D341Med (cell line): ENCODE results near the gene TMPO.
"Not testable (repeated sequence)": the region's sequence is repeated elsewhere in the genome, so short reads cannot be mapped to it uniquely, and the experiment has no call there.

Experiments used
- DNase-seq: peaks from one replicate; pipeline ENCODE4 v3.0.0; 2012; ENCODE audit warnings: low spot score

TMPO gene, protein sequence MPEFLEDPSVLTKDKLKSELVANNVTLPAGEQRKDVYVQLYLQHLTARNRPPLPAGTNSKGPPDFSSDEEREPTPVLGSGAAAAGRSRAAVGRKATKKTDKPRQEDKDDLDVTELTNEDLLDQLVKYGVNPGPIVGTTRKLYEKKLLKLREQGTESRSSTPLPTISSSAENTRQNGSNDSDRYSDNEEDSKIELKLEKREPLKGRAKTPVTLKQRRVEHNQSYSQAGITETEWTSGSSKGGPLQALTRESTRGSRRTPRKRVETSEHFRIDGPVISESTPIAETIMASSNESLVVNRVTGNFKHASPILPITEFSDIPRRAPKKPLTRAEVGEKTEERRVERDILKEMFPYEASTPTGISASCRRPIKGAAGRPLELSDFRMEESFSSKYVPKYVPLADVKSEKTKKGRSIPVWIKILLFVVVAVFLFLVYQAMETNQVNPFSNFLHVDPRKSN

DNA sequence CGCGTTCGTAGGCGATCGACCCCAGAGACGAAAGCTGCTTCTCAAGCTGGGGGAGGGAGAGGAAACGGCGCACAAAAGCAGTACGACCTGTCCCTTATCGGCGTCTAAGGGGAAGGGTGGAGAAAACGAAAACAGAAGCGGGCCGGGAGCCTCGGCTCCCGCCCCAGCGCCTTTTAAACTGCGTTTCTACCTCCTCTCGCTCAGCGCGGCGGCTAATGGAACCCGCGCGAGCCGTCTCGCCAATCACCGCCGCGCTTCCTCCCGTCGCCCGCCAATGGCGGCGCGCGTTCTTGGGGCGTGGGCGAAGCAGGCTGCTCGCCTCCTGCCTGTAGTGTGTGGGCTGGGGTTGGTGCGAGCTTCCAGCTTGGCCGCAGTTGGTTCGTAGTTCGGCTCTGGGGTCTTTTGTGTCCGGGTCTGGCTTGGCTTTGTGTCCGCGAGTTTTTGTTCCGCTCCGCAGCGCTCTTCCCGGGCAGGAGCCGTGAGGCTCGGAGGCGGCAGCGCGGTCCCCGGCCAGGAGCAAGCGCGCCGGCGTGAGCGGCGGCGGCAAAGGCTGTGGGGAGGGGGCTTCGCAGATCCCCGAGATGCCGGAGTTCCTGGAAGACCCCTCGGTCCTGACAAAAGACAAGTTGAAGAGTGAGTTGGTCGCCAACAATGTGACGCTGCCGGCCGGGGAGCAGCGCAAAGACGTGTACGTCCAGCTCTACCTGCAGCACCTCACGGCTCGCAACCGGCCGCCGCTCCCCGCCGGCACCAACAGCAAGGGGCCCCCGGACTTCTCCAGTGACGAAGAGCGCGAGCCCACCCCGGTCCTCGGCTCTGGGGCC, at the start of gene TMPO:
TMPO (plus strand) TSS at position 304 of the 824 bp plus-strand sequence; CDS start at position 582, 278 bp downstream.
- DNase-seq: peak; percentile 98

DNA sequence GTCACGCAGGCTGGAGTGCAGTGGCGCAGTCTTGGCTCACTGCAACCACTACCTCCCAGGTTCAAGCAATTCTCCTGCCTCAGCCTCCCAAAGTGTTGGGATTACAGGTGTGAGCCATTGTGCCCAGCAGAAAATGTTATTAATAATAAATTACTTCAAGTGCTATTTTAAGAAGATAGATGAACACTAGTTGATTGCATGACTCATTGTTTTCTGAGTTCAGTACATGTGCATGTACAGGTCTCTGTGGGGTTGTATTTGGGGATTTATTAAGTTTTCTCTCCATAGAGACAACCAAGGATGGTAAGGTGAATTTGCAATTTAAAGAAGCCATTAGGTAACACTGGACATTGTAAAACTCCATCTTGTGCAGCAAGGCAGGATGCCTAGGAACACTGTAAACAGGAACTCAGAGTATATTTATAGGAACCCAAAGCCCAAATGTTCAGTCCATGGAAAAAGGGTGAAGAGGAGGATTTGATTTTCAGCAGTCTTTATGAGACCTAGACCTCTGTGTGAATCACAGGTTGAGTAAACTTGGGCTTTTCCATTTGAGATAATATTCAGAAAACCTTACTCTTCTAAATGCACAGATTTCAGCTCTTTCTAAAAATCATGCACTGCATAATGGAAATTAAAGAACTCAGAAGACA, 49.3 kb upstream of the TMPO start:
- DNase-seq: no peak

DNA sequence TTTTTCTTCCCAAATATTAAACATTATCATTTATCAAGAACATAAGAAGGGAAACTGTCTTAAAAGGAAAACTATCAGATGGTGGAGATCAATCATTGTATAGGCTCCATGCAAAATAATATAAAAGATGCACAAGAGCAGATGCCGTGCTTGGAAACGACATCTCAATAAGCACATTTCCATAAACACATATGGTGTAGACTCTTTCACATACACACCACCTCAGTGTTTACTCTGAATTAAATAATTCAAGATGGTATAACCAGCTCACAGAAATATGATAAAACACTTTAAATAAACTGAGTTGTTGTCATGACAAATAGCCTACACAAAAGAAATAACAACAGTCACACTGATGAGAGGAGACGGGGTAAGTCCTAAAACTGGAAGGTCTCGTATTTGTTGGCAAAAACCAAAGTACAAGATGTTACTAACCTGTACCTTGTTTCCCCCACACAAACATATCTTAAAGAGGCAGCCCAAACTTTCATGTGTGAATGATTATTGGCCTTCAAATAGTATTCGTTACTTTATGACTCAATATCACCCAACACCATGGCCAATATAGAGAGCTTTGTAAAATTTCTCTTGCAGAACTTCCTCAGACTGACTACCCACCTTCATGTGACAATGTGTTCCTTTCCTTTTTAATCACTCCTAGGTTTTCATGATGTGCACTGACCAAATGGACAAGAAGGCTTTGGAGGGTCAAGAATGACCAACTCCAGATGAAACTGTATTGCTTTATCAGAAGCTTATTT, 48.6 kb upstream of the TMPO start:
- DNase-seq: no peak

DNA sequence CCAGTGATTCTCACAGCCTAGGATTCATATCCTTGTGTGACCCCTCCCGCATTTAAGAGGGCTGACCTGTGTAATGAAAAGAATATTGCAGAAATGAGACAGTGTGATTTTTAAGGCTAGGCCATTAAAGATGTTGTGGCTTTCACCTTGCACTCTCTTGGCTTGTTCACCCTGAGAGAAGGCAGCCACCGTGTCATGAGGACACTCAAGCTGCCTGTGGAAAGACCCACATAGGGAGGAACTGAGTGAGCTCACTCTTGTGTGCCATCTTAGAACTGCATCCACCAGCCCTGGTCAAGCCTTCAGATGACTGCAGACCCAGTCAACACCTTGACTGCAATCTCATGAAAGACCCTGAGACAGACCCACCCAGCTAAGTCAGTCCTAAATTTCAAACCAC, 46.3 kb upstream of the TMPO start:
- DNase-seq: no peak

DNA sequence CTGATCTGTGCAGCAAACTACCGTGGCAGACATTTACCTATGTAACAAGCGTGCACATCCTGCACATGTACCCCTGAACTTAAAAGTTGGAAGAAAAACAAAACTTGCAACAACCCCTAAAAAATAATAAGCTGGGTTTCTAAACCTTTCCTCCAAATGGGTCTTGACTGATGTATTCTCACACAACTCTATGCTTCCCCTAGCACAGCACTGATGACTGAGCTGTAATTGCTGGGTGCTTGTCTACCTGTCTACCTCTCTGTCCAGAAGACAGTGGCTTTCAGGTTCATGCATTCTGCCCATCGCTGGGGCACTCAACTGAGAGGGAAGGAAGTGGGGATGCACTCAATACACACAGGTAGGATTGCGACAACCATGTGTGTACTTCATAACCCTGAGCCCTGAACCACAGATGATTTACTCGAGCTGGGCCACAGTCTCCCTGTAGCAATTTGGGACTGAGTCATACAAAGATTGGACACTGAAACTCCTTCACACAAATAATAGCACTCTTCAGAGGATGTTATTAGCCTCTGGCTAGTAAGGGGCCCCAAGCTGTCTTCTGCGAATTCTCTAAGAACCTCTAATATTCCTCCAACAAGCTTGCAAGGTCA, 44.8 kb upstream of the TMPO start:
- DNase-seq: no peak

DNA sequence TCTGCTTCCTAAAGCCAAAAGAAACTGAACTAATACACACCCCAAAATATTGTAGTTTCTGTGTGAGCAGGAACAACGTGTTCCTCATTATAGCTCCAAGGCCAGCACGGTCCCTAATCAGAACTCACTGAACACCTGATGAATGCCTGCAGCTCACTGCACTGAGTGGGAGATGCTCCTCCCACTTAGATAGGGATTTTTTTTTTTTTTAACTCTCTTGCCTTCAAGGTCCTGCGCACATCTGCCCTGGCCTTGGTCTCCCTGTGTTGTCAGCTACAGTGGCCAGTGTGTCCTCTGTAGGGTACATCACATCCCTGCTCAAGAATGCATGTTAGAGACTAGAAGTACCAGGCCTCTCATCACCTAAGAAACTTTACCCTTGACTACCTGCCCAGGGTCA, 44.3 kb upstream of the TMPO start:
- DNase-seq: no peak

DNA sequence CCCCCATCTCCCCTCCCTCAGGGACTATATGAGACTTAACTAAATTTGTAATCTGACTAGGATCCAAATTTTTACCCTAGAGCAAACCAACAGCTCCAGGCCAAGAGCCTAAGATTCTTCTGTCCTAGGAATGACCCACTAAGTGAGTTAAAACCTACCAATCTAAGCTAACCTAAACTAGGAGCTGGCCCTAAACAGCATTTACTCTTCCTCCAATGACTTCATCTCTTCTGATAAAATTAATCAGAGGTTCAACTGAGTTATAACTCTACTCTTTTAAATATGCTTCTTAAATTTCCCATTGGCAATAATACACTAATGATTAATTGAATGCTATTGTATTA, 39.9 kb upstream of the TMPO start:
- DNase-seq: no peak

DNA sequence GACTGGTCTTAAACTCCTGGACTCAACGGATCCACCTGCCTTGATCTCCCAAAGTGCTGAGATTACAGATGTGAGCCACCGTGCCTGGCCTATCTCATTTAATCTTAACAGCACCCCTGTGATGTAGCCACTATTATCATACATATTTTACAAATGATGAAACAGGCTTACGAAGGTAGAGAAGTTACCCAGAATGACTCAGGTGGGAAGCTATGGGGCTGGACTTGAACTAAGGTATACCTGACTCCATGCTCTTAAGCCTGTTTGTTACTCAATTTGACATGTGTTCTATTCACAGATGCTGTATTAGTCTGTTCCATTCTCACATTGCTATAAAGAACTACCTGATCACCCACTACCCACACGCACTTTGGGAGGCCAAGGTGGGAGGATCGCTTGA, 36.8 kb upstream of the TMPO start:
- DNase-seq: no peak

DNA sequence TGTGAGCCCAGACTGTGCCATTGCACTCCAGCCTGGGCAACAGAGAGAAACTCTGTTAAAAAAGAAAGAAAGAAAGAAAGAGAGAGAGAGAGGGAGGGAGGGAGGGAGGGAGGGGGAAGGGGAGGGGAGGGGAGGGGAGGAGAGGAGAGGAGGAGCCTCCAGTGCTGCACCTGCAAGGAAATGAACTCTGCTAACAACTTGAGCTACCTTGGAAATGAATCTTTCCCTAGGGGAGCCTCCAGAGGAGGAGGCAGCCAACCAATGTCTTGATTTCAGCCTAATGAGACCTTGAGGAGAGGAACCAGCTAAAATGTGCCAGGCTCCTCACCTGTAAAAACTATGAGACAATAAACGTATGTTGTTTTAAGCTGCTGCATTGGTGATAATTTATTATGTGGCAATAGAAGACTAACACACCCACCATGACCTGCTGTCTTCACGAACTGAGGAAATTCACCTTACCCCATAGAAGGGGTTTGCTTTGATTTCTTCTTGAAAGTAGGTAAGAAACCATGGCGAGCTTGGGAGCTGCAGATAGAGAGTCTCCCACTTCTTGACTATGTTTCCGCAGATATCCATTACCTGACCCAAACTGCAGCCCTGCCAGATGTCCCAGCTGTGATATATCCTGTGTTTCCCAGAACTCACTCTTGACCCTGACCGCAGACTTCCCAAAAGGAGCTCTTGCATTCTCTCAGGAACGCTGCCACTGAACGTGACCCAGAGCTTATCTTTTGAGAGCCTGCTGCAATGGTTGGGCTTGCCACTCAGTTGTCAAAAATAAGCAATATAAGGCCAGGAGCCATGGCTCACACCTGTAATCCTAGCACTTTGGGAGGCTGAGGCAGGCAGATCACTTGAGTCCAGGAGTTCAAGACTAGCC, 31.5 kb upstream of the TMPO start:
- DNase-seq: no peak

DNA sequence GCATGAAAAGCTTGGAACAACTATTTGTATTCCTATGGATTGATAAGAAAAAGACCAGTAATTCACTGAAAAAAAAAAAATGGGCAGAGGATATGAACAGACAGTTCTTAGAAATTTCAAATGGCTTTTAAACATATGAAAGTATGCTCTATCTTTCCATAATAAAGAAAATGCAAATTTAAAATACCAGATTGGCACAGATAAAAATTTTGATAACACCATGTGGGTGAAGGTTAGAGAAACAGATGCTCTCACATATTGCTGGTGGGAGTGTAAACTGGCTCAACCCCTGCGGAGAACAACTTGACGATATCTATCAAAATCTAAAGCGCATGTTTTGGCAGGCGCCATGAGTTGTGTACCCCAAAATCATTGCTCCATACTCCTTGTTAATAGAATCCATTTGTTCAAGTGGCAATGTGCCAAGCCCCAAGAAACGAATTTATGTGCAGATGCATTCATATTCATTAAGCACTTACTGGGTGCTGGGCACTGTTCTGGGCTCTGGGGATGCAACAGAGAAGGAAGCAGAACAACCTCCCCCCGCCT, 29.5 kb upstream of the TMPO start:
- no peak for DNase-seq

DNA sequence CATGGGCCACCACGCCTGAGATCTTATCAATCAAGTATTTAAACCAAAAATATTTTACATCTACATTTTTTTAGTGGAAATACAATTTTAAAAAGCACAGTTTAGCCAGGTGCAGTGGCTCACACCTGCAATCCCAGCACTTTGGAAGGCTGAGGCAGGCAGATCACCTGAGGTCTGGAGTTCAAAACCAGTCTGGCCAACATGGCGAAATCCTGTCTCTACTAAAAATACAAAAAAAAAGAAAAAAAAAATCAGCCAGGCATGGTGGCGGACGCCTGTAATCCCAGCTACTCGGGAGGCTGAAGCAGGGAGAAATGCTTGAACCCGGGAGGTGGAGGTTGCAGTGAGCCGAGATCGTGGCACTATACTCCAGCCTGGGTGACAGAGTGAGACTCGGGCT, 27.0 kb upstream of the TMPO start:
- DNase-seq: not testable (repeated sequence)

DNA sequence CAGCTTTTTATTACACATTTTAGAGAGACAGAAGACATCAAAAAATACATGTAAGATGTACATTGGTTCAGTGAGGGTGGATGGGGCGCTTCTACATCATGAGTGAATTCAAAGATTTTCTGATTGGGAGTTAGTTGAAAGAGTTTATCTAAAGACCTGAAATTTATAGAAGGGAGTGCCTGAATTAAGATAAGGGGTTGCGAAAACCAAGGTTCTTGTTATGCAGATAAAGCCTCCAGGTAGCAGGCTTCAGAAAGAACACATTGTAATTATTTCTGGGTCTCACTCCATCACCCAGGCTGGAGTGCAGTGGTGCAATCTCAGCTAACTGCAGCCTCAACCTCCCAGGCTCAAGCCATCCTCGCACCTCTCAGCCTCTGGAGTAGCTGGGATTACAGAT, 26.2 kb upstream of the TMPO start:
- DNase-seq: no peak

DNA sequence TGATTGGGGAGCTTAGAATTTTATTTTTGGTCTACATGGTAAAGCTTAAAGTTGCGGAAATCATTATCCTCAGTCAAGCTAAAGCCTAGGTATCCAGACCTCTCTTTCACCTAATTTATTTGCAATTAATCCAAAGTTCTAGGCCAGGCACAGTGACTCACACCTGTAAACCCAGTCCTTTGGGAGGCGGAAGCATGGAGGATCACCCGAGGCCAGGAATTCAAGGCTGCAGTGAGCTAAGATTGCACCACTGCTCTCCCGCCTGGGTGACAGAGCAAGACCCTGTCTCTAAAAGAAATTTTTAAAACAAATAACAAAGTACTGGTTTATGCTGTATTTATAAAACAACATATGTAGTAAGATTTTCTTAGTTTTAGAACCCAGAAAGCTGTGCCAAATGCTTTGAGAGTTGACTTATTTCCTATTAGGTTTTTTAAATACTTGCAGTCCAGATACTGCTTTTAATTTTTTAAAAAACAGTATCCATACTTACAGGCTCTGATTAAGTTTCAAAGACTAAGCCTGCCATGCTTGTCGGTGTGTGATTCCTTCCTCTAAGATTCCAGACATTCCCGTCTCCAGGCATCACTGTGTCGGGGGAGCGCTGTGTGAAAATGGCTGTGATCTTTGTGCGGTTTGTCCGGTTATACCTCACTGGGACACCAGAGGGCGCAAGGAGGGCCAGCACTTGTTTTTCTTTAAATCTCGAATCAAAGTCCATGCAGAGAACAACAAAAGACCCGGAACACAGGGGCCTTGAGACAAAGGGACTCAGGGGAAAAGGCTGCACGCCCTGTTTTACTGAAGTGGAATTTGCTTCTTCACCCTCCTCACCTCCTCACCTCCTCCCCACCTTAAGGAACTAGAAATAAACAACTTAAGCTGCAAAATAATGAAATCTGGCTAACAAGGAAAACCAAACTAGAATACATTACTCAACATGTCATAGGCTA, 24.6 kb upstream of the TMPO start:
- DNase-seq: peak; percentile 84

DNA sequence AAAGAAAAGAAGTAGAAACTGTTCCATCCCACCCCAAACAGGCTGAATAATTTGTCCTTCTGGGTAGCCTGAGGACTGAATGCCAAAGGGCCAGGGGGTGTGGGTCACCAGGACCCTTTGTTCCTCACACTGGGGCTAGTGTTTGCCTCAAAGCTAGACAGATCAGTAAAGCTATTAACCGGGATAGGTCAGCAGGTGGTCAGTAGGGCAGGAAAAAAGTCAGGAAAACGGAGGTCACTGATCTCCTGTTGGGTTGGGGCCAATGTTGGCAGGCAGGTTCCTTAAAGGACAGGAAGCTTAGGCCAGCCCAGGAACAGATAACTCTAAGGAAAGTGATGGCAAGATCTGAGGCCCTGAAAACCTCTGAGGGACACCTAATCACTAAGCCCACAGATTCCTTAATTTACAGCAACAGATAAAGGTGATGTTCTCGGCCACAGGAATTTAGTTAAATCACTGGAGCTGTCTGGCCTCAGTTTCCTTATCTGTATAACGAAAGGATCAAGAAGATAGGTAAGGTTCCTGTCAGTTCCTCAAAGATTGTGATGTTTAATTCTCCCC, 22.7 kb upstream of the TMPO start:
- DNase-seq: no peak

DNA sequence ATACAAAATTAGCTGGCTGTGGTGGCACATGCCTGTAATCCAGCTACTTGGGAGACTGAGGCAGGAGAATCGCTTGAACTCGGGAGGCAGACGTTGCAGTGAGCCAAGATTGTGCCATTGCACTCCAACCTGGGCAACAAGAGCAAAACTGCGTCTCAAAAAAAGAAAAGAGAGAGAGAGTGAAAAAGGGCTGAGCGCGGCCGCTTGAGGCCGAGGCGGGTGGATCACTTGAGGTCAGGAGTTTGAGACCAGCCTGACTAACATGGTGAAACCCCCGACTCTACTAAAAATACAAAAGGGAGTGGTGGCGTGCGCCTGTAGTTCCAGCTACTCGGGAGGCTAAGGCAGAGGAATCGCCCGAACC, 14.1 kb upstream of the TMPO start:
- not testable (repeated sequence) for DNase-seq

DNA sequence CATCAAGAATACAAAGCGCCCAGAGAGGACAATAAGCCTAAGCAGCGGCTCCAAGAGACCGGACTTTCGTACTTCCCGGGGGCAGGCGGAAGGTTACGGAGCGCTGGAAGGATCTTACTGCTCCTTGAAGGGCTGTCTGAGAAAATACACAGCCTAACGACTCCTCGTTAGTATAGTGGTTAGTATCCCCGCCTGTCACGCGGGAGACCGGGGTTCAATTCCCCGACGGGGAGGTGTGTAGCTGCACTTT, 12.1 kb upstream of the TMPO start:
- peak; percentile 79 for DNase-seq

DNA sequence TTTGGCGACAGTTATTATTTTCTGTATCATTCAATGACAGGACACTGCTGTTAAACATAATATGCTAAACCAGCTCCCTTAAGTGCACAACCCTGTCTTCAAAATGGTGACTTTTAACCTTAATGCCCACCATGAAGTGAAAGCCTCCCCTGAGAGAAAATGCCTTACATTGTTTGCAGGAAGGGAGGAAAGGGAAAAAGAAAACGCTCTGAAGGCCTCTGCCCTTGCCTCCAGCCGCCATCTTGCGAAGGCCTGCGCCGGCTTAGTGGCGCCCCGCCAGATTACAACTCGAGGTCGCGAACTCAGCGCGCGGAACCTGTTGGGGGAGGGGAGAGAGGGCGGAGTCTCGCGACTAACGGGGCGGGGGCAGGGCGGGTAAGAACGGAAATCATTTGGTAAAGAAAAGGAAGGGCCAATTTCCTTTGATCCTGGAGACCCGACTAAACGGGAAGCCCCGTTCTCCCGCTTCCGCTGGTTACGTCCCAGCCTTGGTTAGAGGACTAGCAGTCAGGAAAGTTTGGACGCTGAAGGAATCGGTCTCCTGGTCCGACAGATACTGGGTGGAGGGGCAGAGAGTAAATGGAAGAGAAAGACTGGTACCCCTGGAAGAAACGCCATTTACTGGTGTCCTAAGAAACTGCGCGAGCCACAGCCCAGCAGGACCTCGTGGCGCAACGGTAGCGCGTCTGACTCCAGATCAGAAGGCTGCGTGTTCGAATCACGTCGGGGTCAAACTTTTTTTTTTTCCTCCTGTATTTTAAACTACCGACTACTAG, 11.6 kb upstream of the TMPO start:
- peak; percentile 89 for DNase-seq

DNA sequence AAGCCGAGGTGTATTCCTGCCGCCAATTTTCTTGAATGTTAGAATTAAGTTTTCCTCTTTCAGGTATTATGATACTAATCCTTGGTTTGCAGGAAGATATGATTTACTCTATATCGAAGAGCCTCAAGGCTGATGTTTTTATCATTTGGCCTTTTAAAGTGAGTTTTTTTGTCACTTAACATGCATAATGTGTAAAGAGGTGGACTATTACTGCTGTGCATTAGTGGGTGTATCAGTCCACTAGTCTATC, 11.1 kb upstream of the TMPO start:
- DNase-seq: no peak

DNA sequence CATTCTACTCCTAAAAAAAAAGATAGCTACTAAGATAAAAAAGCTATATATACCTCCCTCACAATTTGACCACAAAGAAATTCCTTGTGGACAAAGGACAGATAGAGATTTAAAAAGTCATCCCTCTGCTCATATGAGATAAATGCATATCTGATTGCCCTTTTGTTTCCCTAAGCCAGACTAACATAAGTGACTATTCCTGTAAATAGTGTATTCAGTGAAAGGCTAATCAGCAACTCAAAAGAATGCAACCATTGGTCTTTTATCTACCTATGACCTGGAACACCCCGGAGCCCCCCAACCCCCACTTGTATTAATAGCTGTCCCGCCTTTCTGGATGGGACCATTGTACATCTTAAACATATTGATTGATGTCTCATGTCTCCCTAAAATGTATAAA, 6.3 kb upstream of the TMPO start:
- no peak for DNase-seq
